RWPE2 (cell line): Measurements from ENCODE around the gene HDAC11.
A peak's percentile ranks its signal among the peaks of the same experiment; 100 is the strongest.

Source experiments
- ATAC-seq: fragments of 200-7000 bp; cut with Tn5 transposase; 3 replicates; pipeline ENCODE4 v1.9.1; 2021; ENCODE audit warnings: low read depth
- DNase-seq: peaks from one replicate; pipeline ENCODE4 v3.0.0-alpha.2; 2020; ENCODE audit warnings: low spot score
- H3K27ac ChIP-seq: fragments of 450-650 bp; 2 replicates; pipeline ENCODE4 v1.5.1; 2017; ENCODE audit warnings: mild to moderate bottlenecking; ENCODE audit not compliant: poor library complexity, severe bottlenecking
- H3K27me3 ChIP-seq: fragments of 250-450 bp; sonication (Bioruptor Pico); 2 replicates; pipeline ENCODE4 v1.5.1; 2021; ENCODE audit warnings: mild to moderate bottlenecking, moderate library complexity; ENCODE audit not compliant: insufficient read depth, poor library complexity, severe bottlenecking
- H3K36me3 ChIP-seq: fragments of 250-450 bp; sonication (Bioruptor Pico); 2 replicates; pipeline ENCODE4 v1.5.1; 2020; ENCODE audit warnings: low read depth, mild to moderate bottlenecking, moderate library complexity
- H3K4me1 ChIP-seq: fragments of 250-450 bp; sonication (Bioruptor Pico); 2 replicates; pipeline ENCODE4 v1.5.1; 2021; ENCODE audit warnings: mild to moderate bottlenecking, moderate library complexity; ENCODE audit not compliant: insufficient read depth, poor library complexity, severe bottlenecking
- H3K4me3 ChIP-seq: fragments of 250-450 bp; sonication (Bioruptor Pico); 2 replicates; pipeline ENCODE4 v1.5.1; 2021; ENCODE audit warnings: mild to moderate bottlenecking, moderate library complexity; ENCODE audit not compliant: severe bottlenecking
- H3K9me3 ChIP-seq: fragments of 250-450 bp; sonication (Bioruptor Pico); 2 replicates; pipeline ENCODE4 v1.5.1; 2021; ENCODE audit warnings: mild to moderate bottlenecking, moderate library complexity; ENCODE audit not compliant: severe bottlenecking
- TF ChIP-seq, protein P1 (sequence below): fragments of 450-650 bp; IDR thresholded peaks from one replicate; pipeline ENCODE4 v1.5.1; 2017; ENCODE audit warnings: mild to moderate bottlenecking, moderate library complexity; ENCODE audit not compliant: poor library complexity, severe bottlenecking

HDAC11 gene

DNA sequence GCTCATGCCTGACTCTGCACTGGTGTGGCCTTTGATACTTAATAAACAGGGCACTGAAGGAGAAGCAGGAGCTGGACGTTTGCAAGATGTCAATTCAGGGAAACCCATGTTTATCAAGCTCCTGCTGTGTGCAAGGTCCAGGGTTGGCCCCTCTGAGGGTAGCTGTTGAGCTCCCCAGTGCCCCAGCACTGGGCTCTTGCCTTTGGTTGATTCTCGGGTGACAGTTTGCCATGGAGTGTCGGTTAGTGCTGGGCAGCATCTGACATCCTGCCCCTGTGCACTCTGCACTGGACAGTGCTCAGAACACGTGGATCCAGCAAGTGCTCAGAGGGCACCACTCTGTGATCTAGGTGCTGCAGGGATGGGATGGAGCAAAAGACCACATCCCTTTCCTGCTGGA, 7.3 kb downstream of the HDAC11 start:
- H3K27me3 ChIP-seq = no peaks in the 10 kb centered on the region
- H3K36me3 ChIP-seq = no peaks in the 10 kb centered on the region
- TF ChIP-seq, protein P1, sequence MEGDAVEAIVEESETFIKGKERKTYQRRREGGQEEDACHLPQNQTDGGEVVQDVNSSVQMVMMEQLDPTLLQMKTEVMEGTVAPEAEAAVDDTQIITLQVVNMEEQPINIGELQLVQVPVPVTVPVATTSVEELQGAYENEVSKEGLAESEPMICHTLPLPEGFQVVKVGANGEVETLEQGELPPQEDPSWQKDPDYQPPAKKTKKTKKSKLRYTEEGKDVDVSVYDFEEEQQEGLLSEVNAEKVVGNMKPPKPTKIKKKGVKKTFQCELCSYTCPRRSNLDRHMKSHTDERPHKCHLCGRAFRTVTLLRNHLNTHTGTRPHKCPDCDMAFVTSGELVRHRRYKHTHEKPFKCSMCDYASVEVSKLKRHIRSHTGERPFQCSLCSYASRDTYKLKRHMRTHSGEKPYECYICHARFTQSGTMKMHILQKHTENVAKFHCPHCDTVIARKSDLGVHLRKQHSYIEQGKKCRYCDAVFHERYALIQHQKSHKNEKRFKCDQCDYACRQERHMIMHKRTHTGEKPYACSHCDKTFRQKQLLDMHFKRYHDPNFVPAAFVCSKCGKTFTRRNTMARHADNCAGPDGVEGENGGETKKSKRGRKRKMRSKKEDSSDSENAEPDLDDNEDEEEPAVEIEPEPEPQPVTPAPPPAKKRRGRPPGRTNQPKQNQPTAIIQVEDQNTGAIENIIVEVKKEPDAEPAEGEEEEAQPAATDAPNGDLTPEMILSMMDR = no peak
- H3K27ac ChIP-seq = no peak overlapping the region
- no peak overlapping the region for H3K4me3 ChIP-seq
- no peak for ATAC-seq
- H3K9me3 ChIP-seq = no peaks in the 10 kb centered on the region
- peak; percentile 24 for DNase-seq
- peaks cover 13% of the 10 kb centered on the region for H3K4me1 ChIP-seq

DNA sequence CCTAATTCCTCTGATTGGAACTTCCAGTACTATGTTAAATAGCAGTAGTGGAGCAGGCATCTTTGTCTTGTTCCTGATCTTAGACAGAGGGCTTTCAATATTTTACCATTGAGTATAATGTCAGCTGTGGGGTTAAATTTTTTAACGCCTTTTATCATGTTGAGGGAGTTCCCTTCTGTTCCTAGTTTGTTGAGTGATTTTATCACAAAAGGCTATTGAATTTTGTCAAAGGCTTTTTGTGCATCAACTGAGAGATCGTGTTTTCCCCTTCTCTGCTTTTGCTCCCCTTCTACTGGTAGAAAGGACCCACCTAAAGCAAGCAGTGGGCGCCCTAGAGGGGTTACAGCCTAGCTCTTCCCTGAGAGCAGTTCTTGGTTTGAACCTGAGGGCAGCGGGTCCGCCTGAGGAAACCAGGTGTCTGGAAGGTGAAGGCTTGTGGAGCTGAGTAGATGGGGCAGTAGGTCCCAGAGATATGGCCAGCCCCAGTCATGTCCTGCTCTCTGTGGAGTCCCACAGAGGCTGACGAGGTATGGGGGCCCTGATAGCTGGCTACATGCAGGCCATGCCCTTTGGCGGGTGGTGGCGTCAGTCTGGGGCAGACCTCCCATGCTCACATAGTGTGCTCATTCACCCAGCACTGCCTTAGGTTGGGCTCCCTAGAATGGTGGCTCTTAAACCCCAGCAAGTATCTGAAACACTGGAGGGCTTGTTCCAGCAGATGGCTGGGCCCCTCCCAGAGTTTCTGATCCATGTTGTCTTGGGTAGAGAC, 11.3 kb downstream of the HDAC11 start:
- Histone ChIP-seq H3K4me3 (no peak overlapping the region), H3K27ac (no peak overlapping the region), H3K4me1 (no peaks in the 10 kb centered on the region), H3K27me3 (no peaks in the 10 kb centered on the region), H3K36me3 (no peaks in the 10 kb centered on the region), H3K9me3 (no peaks in the 10 kb centered on the region)
- no peak for ATAC-seq
- TF ChIP-seq, protein P1 = no peak
- peak; percentile 20 for DNase-seq

DNA sequence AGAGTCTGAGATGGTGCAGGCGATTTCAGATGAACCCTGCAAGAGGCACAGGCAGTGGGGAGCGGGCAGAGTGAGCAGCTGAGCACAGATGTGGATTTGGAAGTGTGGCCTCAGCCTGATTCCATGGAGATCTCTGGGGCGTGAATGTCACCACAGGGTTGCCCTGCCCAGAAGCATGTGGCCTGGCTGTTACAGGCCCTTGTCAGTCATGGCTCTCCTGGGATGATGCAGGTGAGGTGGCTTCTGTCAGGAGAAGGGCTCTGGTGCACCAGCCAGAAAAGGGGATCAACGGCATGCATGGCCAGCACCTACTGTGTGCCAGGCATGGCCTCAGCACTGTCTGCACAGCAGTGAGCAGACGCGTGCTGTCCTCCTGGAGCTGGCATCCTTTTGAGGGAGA, 11.9 kb downstream of the HDAC11 start:
- H3K36me3 ChIP-seq = no peaks in the 10 kb centered on the region
- ATAC-seq (no peak), DNase-seq (peak; percentile 16)
- H3K27ac ChIP-seq = no peak overlapping the region
- no peak overlapping the region for H3K4me3 ChIP-seq
- TF ChIP-seq, protein P1 = no peak
- no peaks in the 10 kb centered on the region for H3K9me3 ChIP-seq
- H3K4me1 ChIP-seq = no peaks in the 10 kb centered on the region
- H3K27me3 ChIP-seq = no peaks in the 10 kb centered on the region

DNA sequence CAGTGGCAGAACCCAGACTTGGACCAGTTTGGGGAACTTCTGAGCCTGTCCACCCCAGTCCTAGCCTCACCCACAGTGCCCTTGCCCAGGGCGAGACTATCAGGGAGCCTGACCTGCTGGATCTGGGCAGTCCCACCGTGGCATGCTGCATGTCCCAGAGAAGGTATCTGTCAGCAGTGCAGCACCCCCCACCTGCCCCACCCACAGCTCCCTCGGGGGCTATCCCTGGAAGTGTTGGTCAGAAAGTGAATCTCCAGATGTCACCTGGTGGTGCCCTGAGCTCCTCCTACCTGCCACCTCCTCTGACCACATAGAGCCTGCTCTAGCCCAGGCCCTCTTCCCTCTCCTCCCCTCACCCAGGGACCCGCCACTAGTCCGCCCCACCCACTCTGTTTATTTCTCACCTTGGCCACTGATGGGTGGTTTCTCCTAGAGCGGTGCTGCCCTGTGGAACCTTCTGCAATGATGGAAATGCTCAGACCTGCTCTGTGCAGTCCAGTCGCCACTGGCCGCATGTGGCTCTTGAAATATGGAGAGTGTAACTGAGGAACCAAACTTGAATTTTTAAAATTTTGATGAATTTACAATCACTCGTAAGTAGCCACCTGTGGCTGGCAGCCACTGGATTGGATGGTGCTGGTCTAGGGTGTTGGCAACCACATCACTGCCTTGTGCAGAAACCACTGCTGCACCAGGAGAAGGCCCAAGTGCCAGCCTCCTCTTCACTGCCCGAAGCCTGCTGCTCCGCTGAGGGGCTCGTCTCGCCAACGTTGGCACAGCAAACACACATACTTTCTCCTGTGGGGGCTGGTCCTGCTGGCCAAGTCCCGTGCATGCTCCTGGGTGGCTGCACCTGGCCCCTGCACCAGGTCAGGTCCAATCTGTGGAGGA, 13.1 kb downstream of the HDAC11 start:
- H3K4me3 ChIP-seq = no peak overlapping the region
- TF ChIP-seq, protein P1 = no peak
- DNase-seq = peak; percentile 42
- ATAC-seq = no peak
- H3K27ac ChIP-seq = no peak overlapping the region
- no peaks in the 10 kb centered on the region for H3K36me3 ChIP-seq
- H3K4me1 ChIP-seq = no peaks in the 10 kb centered on the region
- no peaks in the 10 kb centered on the region for H3K9me3 ChIP-seq
- H3K27me3 ChIP-seq = no peaks in the 10 kb centered on the region
